HG03103 (cell line): ENCODE results near the gene SPEG.
"Not testable (repeated sequence)": the region's sequence is repeated elsewhere in the genome, so short reads cannot be mapped to it uniquely, and the experiment has no call there.

ENCODE experiments used
- ATAC-seq: cut with Tn5 transposase; IDR thresholded peaks from one replicate; pipeline ENCODE4 v1.9.1; 2021; ENCODE audit warnings: low read depth; ENCODE audit not compliant: unreplicated experiment

The SPEG gene

DNA sequence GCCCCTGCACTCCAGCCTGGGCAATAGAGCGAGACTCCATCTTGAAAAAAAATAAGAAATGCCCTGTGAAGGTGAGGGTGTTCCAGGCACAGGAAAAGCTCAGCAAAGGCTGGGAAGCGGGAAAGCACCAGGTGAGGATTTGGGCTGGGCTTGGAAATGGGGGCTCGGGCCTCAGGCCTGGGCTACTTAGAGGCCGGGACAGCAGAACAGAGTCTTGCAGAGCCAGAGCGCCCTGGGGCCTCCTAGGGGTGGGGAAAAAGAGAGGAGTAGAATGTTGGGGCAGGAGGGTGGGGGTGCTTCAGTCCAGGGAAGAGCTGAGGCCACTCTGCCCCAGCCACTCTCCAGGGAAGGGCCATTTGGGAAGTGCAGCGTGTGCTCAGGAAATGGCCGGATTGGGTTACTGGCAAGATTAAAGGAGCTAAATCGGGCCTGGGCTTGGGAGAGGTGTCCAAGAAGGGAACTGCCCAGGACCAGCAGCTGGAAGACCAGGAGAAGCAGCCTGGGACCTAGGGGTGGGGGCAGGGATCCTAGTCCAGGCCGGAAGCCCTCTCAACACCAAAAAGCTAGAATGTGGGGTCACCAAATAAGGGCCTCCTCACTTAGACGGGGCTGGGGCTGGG is 30.2 kb upstream of the SPEG start:
- no peak for ATAC-seq

DNA sequence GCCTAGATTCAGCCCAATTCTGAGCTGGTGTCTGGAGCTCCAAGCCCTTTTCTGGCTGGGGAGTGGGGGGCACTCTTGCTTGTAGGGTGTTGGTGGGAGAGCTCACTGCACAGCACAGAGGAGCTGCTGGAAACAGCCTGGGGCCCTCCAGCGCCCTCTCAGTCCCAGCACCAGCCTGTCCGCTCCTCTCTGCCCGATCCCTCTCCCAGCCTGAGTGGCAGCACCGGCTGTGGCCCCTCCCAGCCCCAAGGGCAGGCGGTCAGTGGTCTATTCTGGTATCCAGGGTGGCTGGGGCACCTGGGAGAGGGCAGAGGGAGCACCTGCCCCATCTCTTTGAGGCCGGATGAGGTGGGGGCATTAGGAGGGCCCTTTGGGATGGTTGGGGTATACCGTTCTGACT is 29.7 kb upstream of the SPEG start:
- no peak for ATAC-seq

DNA sequence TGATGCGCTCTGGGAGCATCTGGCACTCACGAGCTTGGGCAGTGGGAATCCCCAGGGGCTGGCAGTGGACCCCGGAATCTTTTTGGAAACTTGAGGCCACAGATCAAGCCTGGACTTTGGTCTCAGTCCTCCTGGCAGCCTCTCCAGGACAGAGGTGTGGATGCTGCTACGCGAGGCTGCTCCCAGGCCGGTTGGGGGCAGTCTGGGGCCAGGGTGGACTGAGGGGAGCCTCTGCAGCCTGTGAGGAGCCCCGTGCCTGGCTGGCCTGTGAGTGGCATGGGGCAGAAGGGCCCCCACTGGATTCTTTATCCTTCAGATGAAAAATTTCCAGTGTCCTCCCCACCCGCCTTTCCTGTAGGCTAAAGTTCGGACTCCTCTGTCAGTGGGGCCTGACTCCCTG is 29.2 kb upstream of the SPEG start:
- no peak for ATAC-seq

GRCh38 chr2:219405958-219406860 is 28.4 kb upstream of the SPEG start:
- no peak for ATAC-seq

- no peak for ATAC-seq
These were observed 27.8 kb upstream of the SPEG start for GRCh38 chr2:219406861-219407230.

DNA sequence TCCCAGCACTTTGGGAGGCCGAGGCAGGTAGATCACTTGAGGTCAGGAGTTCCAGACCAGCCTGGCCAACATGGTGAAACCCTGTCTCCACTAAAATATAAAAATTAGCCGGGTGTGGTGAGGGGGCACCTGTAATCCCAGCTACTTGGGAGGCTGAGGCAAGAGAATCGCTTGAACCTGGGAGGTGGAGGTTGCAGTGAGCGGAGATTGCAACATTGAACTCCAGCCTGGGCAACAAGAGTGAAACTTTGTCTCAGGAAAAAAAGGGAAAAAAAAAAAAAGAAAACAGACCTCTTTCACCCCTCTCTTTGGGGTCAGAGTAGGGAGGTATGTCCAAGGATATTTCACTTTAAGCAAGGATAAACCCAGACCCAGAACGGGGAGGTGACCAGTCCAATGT is 27.3 kb upstream of the SPEG start:
- ATAC-seq: not testable (repeated sequence)

- no peak for ATAC-seq
These were observed 26.4 kb upstream of the SPEG start for GRCh38 chr2:219408204-219408603.

GRCh38 chr2:219408631-219409030 is 26.0 kb upstream of the SPEG start:
- ATAC-seq: no peak

DNA sequence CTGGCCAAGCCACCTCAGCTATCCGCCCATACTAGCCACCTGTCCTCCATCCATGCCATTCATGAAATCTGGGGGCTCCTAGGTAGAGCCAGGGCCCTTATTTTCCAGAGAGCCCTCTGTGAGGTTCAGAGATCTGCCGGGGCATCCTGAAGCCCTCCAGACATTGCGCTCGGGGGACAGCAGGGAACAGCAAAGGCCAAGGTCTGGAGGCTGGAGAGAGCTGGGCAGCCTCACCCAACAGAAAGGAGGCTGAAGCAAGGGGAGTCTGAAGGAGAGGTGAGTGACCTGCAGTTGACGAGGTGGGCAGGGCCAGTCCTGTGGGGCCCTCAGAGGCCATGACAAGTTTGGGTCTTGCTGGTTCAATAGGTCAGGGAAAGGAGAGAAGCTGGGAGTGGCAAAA is 25.0 kb upstream of the SPEG start:
- no peak for ATAC-seq

- ATAC-seq: no peak
These were observed 24.3 kb upstream of the SPEG start for GRCh38 chr2:219410390-219410789.

- ATAC-seq: no peak
These were observed 19.8 kb upstream of the SPEG start for GRCh38 chr2:219414857-219415256.

- no peak for ATAC-seq
These were observed 18.9 kb upstream of the SPEG start for GRCh38 chr2:219415580-219416234.

DNA sequence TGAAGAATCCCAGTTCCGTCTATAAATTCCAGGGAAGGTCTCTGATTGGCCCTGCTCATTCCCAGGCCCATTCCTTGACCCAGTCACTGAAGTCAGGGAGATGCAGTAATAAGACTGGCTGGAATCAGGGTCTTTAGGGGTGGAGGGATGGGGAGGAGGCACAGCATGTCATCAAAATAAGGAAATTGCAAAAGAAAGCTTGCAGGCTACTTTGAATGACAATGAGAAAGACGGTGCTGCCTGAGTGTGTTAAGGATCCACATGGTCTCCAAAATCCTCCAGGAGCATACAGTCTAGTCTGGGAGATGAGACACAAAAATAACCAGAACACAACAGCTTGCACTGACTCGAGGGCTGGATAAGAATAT is 18.4 kb upstream of the SPEG start:
- no peak for ATAC-seq

- no peak for ATAC-seq
These were observed 17.7 kb upstream of the SPEG start for GRCh38 chr2:219416938-219417337.

GRCh38 chr2:219417374-219417773 is 17.3 kb upstream of the SPEG start:
- ATAC-seq: no peak

DNA sequence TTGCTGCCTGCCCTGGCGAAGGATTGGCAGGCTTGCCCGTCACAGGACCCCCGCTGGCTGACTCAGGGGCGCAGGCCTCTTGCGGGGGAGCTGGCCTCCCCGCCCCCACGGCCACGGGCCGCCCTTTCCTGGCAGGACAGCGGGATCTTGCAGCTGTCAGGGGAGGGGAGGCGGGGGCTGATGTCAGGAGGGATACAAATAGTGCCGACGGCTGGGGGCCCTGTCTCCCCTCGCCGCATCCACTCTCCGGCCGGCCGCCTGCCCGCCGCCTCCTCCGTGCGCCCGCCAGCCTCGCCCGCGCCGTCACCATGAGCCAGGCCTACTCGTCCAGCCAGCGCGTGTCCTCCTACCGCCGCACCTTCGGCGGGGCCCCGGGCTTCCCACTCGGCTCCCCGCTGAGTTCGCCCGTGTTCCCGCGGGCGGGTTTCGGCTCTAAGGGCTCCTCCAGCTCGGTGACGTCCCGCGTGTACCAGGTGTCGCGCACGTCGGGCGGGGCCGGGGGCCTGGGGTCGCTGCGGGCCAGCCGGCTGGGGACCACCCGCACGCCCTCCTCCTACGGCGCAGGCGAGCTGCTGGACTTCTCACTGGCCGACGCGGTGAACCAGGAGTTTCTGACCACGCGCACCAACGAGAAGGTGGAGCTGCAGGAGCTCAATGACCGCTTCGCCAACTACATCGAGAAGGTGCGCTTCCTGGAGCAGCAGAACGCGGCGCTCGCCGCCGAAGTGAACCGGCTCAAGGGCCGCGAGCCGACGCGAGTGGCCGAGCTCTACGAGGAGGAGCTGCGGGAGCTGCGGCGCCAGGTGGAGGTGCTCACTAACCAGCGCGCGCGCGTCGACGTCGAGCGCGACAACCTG is 16.3 kb upstream of the SPEG start, which contains the start of gene DES:
TSS of gene DES (plus strand) at position 223 of the 857 bp plus-strand sequence. CDS start at position 309, 86 bp downstream.
- ATAC-seq: no peak

- no peak for ATAC-seq
These were observed 15.7 kb upstream of the SPEG start for GRCh38 chr2:219419012-219419324.

DNA sequence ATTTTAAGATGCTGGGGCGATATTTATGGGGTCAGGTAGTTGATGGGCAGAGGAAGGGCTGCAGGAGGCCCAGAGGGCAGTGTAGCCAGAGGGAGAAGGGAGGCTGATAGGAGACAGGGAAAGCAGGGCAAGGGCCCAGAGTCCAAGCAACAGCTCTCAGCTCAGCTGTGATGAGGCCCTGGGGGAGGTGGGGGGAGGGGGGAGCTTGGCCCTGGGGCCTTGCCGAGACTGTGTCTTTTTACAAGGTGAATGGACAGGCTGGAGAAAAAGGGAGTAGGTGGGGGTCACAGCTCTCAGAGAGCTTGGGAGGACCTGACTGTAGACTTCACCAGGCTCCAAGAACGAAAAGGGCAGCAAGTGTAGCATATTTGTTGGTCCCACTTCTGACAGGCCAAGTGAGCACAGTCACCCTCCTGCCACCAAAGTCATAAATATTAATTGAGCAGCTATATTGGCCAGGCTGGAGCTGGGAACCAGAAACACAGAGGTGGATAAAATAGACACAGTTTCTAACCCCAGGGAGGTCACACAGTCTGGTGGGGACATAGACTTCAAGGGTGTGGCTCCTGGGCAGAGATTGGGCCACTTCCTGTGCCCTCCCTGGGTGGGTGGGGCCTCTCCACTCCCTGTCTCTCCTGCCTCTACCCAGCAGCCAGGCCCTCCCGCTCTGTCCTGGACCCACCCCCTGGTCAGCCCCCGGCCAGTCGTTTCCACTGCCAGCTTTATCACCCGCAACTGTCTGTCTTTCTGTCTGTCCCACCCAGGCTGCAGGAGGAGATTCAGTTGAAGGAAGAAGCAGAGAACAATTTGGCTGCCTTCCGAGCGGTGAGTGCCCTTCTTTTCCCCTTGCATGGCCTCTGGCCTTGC is 15.1 kb upstream of the SPEG start:
- ATAC-seq: no peak

- ATAC-seq: no peak
These were observed 14.0 kb upstream of the SPEG start for GRCh38 chr2:219420687-219421086.

DNA sequence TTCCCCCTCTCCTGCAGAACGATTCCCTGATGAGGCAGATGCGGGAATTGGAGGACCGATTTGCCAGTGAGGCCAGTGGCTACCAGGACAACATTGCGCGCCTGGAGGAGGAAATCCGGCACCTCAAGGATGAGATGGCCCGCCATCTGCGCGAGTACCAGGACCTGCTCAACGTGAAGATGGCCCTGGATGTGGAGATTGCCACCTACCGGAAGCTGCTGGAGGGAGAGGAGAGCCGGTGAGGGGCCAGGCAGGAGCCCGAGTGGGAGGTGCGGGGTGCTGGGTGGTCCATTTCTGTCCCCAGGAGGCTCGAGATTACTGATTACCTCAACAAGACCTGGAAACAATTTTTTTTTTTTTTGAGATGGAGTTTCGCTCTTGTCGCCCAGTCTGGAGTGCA is 13.3 kb upstream of the SPEG start:
- no peak for ATAC-seq
